PC-3 (cell line): ENCODE measurements around the gene MYLK. TPM values are rescaled to one million over a fixed set of nuclear protein-coding genes. Genes with fewer than 3 reads are reported as not detected.

ENCODE experiments used
- ATAC-seq: fragments of 200-7000 bp; cut with Tn5 transposase; 2 replicates; pipeline ENCODE4 v1.9.1; 2020; ENCODE audit warnings: mild to moderate bottlenecking, moderate library complexity
- BruUV-seq: library from RNA; stranded (reverse); fragments of 400-500 nt; replicated peaks from 2 replicates; lab custom pipeline; 2021; lab: Mats Ljungman, UMichigan
- CTCF ChIA-PET: fragments of 300-600 bp; sonication (Branson Sonifier 250); formaldehyde crosslinking; loops from one replicate; lab custom pipeline; 2022; ENCODE audit warnings: antibody characterized with exemption; lab: Charles Lee
- POLR2A ChIA-PET: fragments of 300-600 bp; sonication (Branson Sonifier 250); formaldehyde crosslinking; loops from one replicate; lab custom pipeline; 2022; ENCODE audit warnings: antibody characterized with exemption; ENCODE audit not compliant: unreplicated experiment; lab: Charles Lee
- DNase-seq: peaks from one replicate; pipeline ENCODE4 v3.0.0-alpha.2; 2015
- H2AFZ ChIP-seq: fragments of 300-600 bp; sonication (generic); 2 replicates; pipeline ENCODE4 v1.6.0; 2016; ENCODE audit warnings: antibody characterized with exemption, low read length
- H3F3A ChIP-seq: fragments of 300-600 bp; sonication (generic); one replicate; pipeline ENCODE4 v1.6.0; 2017; ENCODE audit warnings: antibody characterized with exemption, low read length, control low read depth, mild to moderate bottlenecking; ENCODE audit not compliant: unreplicated experiment
- H3K27ac ChIP-seq: fragments of 300-600 bp; sonication (generic); 2 replicates; pipeline ENCODE4 v1.5.1; 2016; ENCODE audit warnings: mild to moderate bottlenecking, low read length
- H3K27me3 ChIP-seq: fragments of 300-600 bp; sonication (generic); 2 replicates; pipeline ENCODE4 v1.6.1; 2016; ENCODE audit warnings: low read length, mixed read lengths
- H3K36me3 ChIP-seq: fragments of 300-600 bp; sonication (generic); 2 replicates; pipeline ENCODE4 v1.6.1; 2016; ENCODE audit warnings: low read depth, mixed run types, low read length, mixed read lengths
- H3K4me1 ChIP-seq: fragments of 300-600 bp; sonication (generic); 2 replicates; pipeline ENCODE4 v1.5.1; 2016; ENCODE audit warnings: low read length; ENCODE audit not compliant: insufficient read depth
- H3K4me2 ChIP-seq: fragments of 300-600 bp; sonication (generic); 2 replicates; pipeline ENCODE4 v1.6.0; 2016; ENCODE audit warnings: low read length
- H3K4me3 ChIP-seq: fragments of 300-600 bp; sonication (generic); 2 replicates; pipeline ENCODE4 v1.5.1; 2016; ENCODE audit warnings: mild to moderate bottlenecking, low read length, mixed read lengths
- H3K79me2 ChIP-seq: fragments of 300-600 bp; sonication (generic); 2 replicates; pipeline ENCODE4 v1.6.1; 2017; ENCODE audit warnings: low read length, mixed read lengths
- H3K9ac ChIP-seq: fragments of 300-600 bp; sonication (generic); 2 replicates; pipeline ENCODE4 v1.6.0; 2016; ENCODE audit warnings: mild to moderate bottlenecking, low read length
- H3K9me2 ChIP-seq: fragments of 300-600 bp; sonication (generic); replicated peaks from 2 replicates; pipeline ENCODE4 v1.6.1; 2016; ENCODE audit warnings: mixed run types, low read length, mixed read lengths
- H3K9me3 ChIP-seq: fragments of 300-600 bp; sonication (generic); 2 replicates; pipeline ENCODE4 v1.6.1; 2016; ENCODE audit warnings: low read length, mixed read lengths
- H4K20me1 ChIP-seq: fragments of 300-600 bp; sonication (generic); 2 replicates; pipeline ENCODE4 v1.6.1; 2016; ENCODE audit warnings: low read length, mixed read lengths
- CTCF ChIP-seq: fragments of 300-600 bp; sonication (generic); conservative IDR thresholded peaks from 2 replicates; pipeline ENCODE4 v1.5.1; 2017; ENCODE audit warnings: antibody characterized with exemption, low read depth, mild to moderate bottlenecking, low read length
- EZH2 ChIP-seq: fragments of 300-600 bp; sonication (generic); IDR thresholded peaks from one replicate; pipeline ENCODE4 v1.6.1; 2017; ENCODE audit warnings: antibody characterized with exemption, mild to moderate bottlenecking, low read length; ENCODE audit not compliant: unreplicated experiment
- EZH2phosphoT487 ChIP-seq: fragments of 300-600 bp; sonication (generic); IDR thresholded peaks from 2 replicates; pipeline ENCODE4 v1.6.1; 2018; ENCODE audit warnings: mild to moderate bottlenecking, antibody characterized with exemption, low read length, borderline replicate concordance
- intact Hi-C: fragments of 100-400 bp; cut with micrococcal nuclease; formaldehyde crosslinking; loops from 2 replicates; pipeline ENCODE4 v1.9.0; 2023
- total RNA-seq: library from RNA; depleted of rRNA; stranded (reverse); fragments of >200 nt; gene quantifications from 2 replicates; pipeline ENCODE4 v1.2.3, GENCODE V29; 2014

Gene MYLK
- total RNA-seq, 1 experiment from 2014 or later = 6.9 TPM

- H3F3A ChIP-seq = no peaks in the 10 kb centered on the region
- H3K36me3 ChIP-seq = peaks cover 4% of the 10 kb centered on the region; the same call in 1 of the 2 replicates
- CTCF ChIA-PET = no interaction called here
- H4K20me1 ChIP-seq = no peaks in the 10 kb centered on the region
- no peak overlapping the region for H3K9ac ChIP-seq
- H3K9me2 ChIP-seq = no peaks in the 10 kb centered on the region
- no peak for ATAC-seq
- H3K79me2 ChIP-seq = no peaks in the 10 kb centered on the region
- no peak for TF ChIP-seq EZH2phosphoT487
- TF ChIP-seq EZH2 = no peak
- DNase-seq = no peak
- H3K4me3 ChIP-seq = no peak overlapping the region
- H3K4me2 ChIP-seq = no peak overlapping the region
- no peaks in the 10 kb centered on the region for H3K4me1 ChIP-seq
- H3K27me3 ChIP-seq = no peaks in the 10 kb centered on the region
- POLR2A ChIA-PET = no interaction called here
- H3K27ac ChIP-seq = no peak overlapping the region
- H3K9me3 ChIP-seq = peaks cover 20% of the 10 kb centered on the region
- H2AFZ ChIP-seq = no peak overlapping the region
- intact Hi-C loops = no loop called here
- BruUV-seq = no TSS peak
Measured at GRCh38 chr3:123843668-123844067, 40.5 kb downstream of the MYLK start.

- Histone ChIP-seq H3K9me2 (no peaks in the 10 kb centered on the region), H3F3A (no peaks in the 10 kb centered on the region), H3K79me2 (no peaks in the 10 kb centered on the region), H2AFZ (no peak overlapping the region), H3K4me3 (no peak overlapping the region), H3K4me1 (no peaks in the 10 kb centered on the region), H3K27me3 (no peaks in the 10 kb centered on the region), H3K9me3 (peaks cover 22% of the 10 kb centered on the region), H4K20me1 (no peaks in the 10 kb centered on the region), H3K4me2 (no peak overlapping the region), H3K36me3 (peaks cover 4% of the 10 kb centered on the region; the same call in 1 of the 2 replicates), H3K27ac (no peak overlapping the region), H3K9ac (no peak overlapping the region)
- no TSS peak for BruUV-seq
- ATAC-seq = no peak
- TF ChIP-seq CTCF = no peak
- no peak for TF ChIP-seq EZH2phosphoT487
- TF ChIP-seq EZH2 = no peak
- DNase-seq = no peak
- POLR2A ChIA-PET = interaction anchor here (0.5 kb wide), 1 partner anchor 21 kb away, joined by 12 read pairs; no protein-coding TSS in a partner anchor
- CTCF ChIA-PET = no interaction called here
- intact Hi-C loops = no loop called here
Measured at GRCh38 chr3:123842711-123843110, 41.4 kb downstream of the MYLK start.

- H2AFZ ChIP-seq = no peak overlapping the region
- H3K9me2 ChIP-seq = no peaks in the 10 kb centered on the region
- no peak overlapping the region for H3K4me3 ChIP-seq
- H3K79me2 ChIP-seq = no peaks in the 10 kb centered on the region
- TF ChIP-seq EZH2 (no peak), CTCF (no peak), EZH2phosphoT487 (no peak)
- H3K9me3 ChIP-seq = peaks cover 20% of the 10 kb centered on the region
- no peak overlapping the region for H3K27ac ChIP-seq
- no peak for DNase-seq
- no peak overlapping the region for H3K9ac ChIP-seq
- intact Hi-C loops = no loop called here
- BruUV-seq = no TSS peak
- no peaks in the 10 kb centered on the region for H3K27me3 ChIP-seq
- H4K20me1 ChIP-seq = no peaks in the 10 kb centered on the region
- no peaks in the 10 kb centered on the region for H3K4me1 ChIP-seq
- ATAC-seq = no peak
- H3F3A ChIP-seq = no peaks in the 10 kb centered on the region
- H3K4me2 ChIP-seq = no peak overlapping the region
- peaks cover 4% of the 10 kb centered on the region; the same call in 1 of the 2 replicates for H3K36me3 ChIP-seq
- ChIA-PET CTCF (no interaction called here), POLR2A (no interaction called here)
Measured at GRCh38 chr3:123841476-123842238, 42.5 kb downstream of the MYLK start.
